CD4-positive, alpha-beta T cell treated with Interleukin-21 for 1 hour (primary cell): ENCODE results near the gene DYNLT2.

Experiments used
- DNase-seq: peaks from one replicate; pipeline ENCODE4 v3.0.0-alpha.2; 2020

Gene DYNLT2

DNA sequence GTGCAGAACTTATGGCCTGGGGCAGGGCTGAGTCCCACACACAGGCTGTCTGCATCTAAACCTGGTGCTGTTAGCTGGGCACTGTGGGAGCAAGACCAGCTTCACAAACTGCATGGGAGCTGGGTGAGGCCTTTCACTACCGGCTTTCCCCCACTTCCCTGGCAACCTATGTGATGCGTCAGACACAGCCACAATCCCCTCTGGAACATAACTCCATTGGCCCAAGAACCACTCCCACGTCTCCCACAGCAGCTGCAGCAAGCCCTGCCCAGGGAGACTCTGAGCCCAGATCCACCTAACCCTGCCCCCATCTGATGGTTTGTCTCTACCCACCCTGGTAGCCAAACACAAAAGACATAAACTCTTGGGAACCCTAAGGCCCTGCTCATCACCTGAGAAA, 58.9 kb downstream of the DYNLT2 start:
- no peak for DNase-seq

DNA sequence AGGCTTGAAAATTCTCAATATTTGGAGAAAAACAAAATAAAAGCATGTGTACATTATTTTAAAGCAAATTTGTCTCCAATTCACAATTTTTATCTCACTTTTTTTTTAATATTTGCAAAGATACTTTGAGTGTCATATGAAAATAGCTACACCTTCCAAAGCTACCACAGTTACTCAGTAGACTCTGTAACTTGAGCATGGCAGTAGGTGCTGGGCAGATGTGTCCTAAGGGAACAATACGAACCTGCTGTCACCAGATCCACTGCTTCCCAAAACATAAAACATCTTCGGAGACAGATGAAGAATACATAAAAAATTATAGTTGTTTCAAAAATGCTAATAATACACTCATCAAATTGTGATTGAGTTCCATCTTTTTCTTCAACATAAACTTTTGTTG, 60.1 kb downstream of the DYNLT2 start:
- no peak for DNase-seq
